Sigmoid colon (tissue), 7 donors: ENCODE data around the gene TENM3. TPM values are rescaled to one million over a fixed set of nuclear protein-coding genes. Genes with fewer than 3 reads are reported as not detected.

ENCODE experiments used
- DNase-seq: peaks from one replicate; pipeline ENCODE4 v3.0.0-alpha.2; 2019
- H3K27ac ChIP-seq, 4 donors: fragments of 200-600 bp; sonication (generic); one replicate each; pipeline ENCODE4 v1.5.1; 2016 to 2019; ENCODE audit warnings: mild to moderate bottlenecking in 1 of 4
- H3K27me3 ChIP-seq, 3 donors: fragments of 200-600 bp; sonication (generic); one replicate each; pipeline ENCODE4 v1.5.1; 2019; ENCODE audit warnings: mild to moderate bottlenecking in 1 of 3
- H3K36me3 ChIP-seq, 4 donors: fragments of 200-600 bp; sonication (generic); one replicate each; pipeline ENCODE4 v1.5.1; 2016 to 2019
- H3K4me1 ChIP-seq, 4 donors: fragments of 200-600 bp; sonication (generic); one replicate each; pipeline ENCODE4 v1.5.1; 2017 to 2019
- H3K4me3 ChIP-seq, 4 donors: fragments of 200-600 bp; sonication (generic); one replicate each; pipeline ENCODE4 v1.5.1; 2017 to 2019; ENCODE audit warnings: mild to moderate bottlenecking in 2 of 4, moderate library complexity in 1 of 4
- H3K9me3 ChIP-seq, 4 donors: fragments of 200-600 bp in 3 of 4; sonication (generic) in 3 of 4; one replicate each; pipeline versions ENCODE4 v1.5.1 to v1.6.1; 2013 to 2019
- CTCF ChIP-seq, 4 experiments: fragments of 450-650 bp in 3 of 4; fragments of 200-600 bp in 1 of 4; IDR thresholded peaks; one replicate each; pipeline ENCODE4 v1.5.1; 2016 to 2019; ENCODE audit warnings: antibody characterized with exemption in 4 of 4, mild to moderate bottlenecking in 3 of 4, moderate library complexity in 2 of 4
- EP300 ChIP-seq, 4 donors: sonication (generic); formaldehyde crosslinking; IDR thresholded peaks; one replicate each; pipeline ENCODE4 v1.6.1; 2017; ENCODE audit warnings: antibody characterized with exemption in 4 of 4
- POLR2A ChIP-seq, 2 donors: fragments of 450-650 bp; IDR thresholded peaks; one replicate each; pipeline ENCODE4 v1.6.1; 2016; ENCODE audit warnings: antibody characterized with exemption in 2 of 2, mild to moderate bottlenecking in 2 of 2, moderate library complexity in 2 of 2
- POLR2AphosphoS5 ChIP-seq, 4 donors: sonication (generic); formaldehyde crosslinking; IDR thresholded peaks; one replicate each; pipeline ENCODE4 v1.6.1; 2017; ENCODE audit warnings: antibody characterized with exemption in 4 of 4
- WGBS, 2 donors: extraction: QIAGEN DNeasy Blood & Tissue Kit; methylation state at CpG; one replicate each; pipeline ENCODE4 v1.1.7; 2013; 5-methylcytosine and 5-hydroxymethylcytosine counted together
- intact Hi-C: fragments of 100-400 bp; cut with DNase I; formaldehyde crosslinking; loops from one replicate; pipeline ENCODE4 v1.15.1; 2023
- polyA plus RNA-seq, 3 donors: library from polyadenylated mRNA; stranded (reverse); fragments of 200-250 nt; gene quantifications; one replicate each; pipeline ENCODE4 v1.2.3, GENCODE V29; 2013
- total RNA-seq, 4 donors: library from RNA; depleted of rRNA; stranded (reverse); fragments of >200 nt; gene quantifications; one replicate each; pipeline ENCODE4 v1.1.0, GENCODE V29; 2016
- donor health status: healthy with polysubstance abuse.
- donor health status: Bipolar disorder and iron deficiency.
- donor health status: healthy.

TENM3 gene
- total and polyA plus RNA-seq, 7 donors: 0.60 to 82.3 (median 37.8) TPM; not detected in 1

- Histone ChIP-seq H3K27me3 (no peaks in the 10 kb centered on the region), H3K4me1 (peaks cover 0 to 10% (median 6%) of the 10 kb centered on the region in 4 donors), H3K9me3 (no peaks in the 10 kb centered on the region), H3K27ac (no peak overlapping the region), H3K4me3 (no peak overlapping the region), H3K36me3 (no peaks in the 10 kb centered on the region)
- no peak for DNase-seq
- WGBS, 2 donors: 60 to 77% methylated on average over 4 of the region's 4 CpGs
- intact Hi-C loops: no loop called here
- TF ChIP-seq POLR2AphosphoS5 (IDR thresholded peaks at IDR 0.05) (no peak), EP300 (IDR thresholded peaks at IDR 0.05) (no peak), POLR2A (IDR thresholded peaks at IDR 0.05) (no peak), CTCF (IDR thresholded peaks at IDR 0.05) (no peak)
These were observed 63.7 kb downstream of the TENM3 start for GRCh38 chr4:182306792-182307507.

- Histone ChIP-seq H3K4me3 (no peak overlapping the region), H3K27ac (no peak overlapping the region), H3K27me3 (no peaks in the 10 kb centered on the region), H3K36me3 (no peaks in the 10 kb centered on the region), H3K9me3 (no peaks in the 10 kb centered on the region), H3K4me1 (peaks cover 0 to 10% (median 6%) of the 10 kb centered on the region in 4 donors)
- no peak for DNase-seq
- intact Hi-C loops: no loop called here
- TF ChIP-seq EP300 (IDR thresholded peaks at IDR 0.05): no peak
- TF ChIP-seq POLR2AphosphoS5 (IDR thresholded peaks at IDR 0.05): no peak
- TF ChIP-seq CTCF (IDR thresholded peaks at IDR 0.05): no peak
- TF ChIP-seq POLR2A (IDR thresholded peaks at IDR 0.05): no peak
- whole genome bisulfite sequencing, 2 donors: 84 to 87% methylated on average over 2 of the region's 2 CpGs
These were observed 64.5 kb downstream of the TENM3 start for GRCh38 chr4:182307746-182308145.

- peaks cover 0 to 10% (median 6%) of the 10 kb centered on the region in 4 donors for H3K4me1 ChIP-seq
- no peak overlapping the region for H3K4me3 ChIP-seq
- H3K27ac ChIP-seq: no peak overlapping the region
- peaks cover 0 to 9% (median 3%) of the 10 kb centered on the region in 4 donors for H3K9me3 ChIP-seq
- no peak for DNase-seq
- intact Hi-C loops: no loop called here
- TF ChIP-seq POLR2AphosphoS5 (IDR thresholded peaks at IDR 0.05): no peak
- TF ChIP-seq EP300 (IDR thresholded peaks at IDR 0.05): no peak
- no peak for TF ChIP-seq POLR2A (IDR thresholded peaks at IDR 0.05)
- TF ChIP-seq CTCF (IDR thresholded peaks at IDR 0.05): no peak
- WGBS, 2 donors: 48 to 80% methylated on average over 1 of the region's 1 CpG
- no peaks in the 10 kb centered on the region for H3K36me3 ChIP-seq
- no peaks in the 10 kb centered on the region for H3K27me3 ChIP-seq
These were observed 66.7 kb downstream of the TENM3 start for GRCh38 chr4:182309877-182310276.

- peaks cover 0 to 9% (median 3%) of the 10 kb centered on the region in 4 donors for H3K9me3 ChIP-seq
- H3K4me1 ChIP-seq: peaks cover 0 to 10% (median 6%) of the 10 kb centered on the region in 4 donors
- no peaks in the 10 kb centered on the region for H3K27me3 ChIP-seq
- H3K4me3 ChIP-seq: no peak overlapping the region
- no peaks in the 10 kb centered on the region for H3K36me3 ChIP-seq
- no peak for DNase-seq
- 63 to 66% methylated on average over 5 of the region's 5 CpGs for WGBS, 2 donors
- intact Hi-C loops: no loop called here
- no peak overlapping the region for H3K27ac ChIP-seq
- TF ChIP-seq EP300 (IDR thresholded peaks at IDR 0.05) (no peak), POLR2A (IDR thresholded peaks at IDR 0.05) (no peak), POLR2AphosphoS5 (IDR thresholded peaks at IDR 0.05) (no peak), CTCF (IDR thresholded peaks at IDR 0.05) (no peak)
These were observed 67.1 kb downstream of the TENM3 start for GRCh38 chr4:182310316-182310715.
